ENCODE measurements around the gene ARPC1B. TPM values are rescaled to one million over a fixed set of nuclear protein-coding genes. Genes with fewer than 3 reads are reported as not detected.

Gene ARPC1B
- total RNA-seq, 1 donor from 2014 or later, result 124 TPM

DNA sequence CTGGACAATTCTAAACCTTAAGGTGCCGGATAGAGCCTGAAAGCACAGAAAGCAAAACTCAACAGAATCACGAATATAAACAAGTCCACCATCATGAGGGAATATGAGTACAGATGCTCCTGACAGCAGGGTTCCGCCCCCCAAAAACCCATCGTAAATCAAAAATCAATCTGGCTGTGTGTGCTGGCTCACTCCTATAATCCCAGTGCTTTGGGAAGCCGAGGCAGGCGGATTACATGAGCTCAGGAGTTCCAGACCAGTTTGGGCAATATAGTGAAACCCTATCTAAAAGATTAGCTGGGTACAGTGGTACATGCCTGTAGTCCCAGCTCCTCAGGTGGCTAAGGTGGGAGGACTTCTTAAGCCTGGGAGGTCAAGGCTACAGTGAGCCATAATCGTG is 46.5 kb downstream of the ARPC1B start:
- TF ChIP-seq, protein P1, sequence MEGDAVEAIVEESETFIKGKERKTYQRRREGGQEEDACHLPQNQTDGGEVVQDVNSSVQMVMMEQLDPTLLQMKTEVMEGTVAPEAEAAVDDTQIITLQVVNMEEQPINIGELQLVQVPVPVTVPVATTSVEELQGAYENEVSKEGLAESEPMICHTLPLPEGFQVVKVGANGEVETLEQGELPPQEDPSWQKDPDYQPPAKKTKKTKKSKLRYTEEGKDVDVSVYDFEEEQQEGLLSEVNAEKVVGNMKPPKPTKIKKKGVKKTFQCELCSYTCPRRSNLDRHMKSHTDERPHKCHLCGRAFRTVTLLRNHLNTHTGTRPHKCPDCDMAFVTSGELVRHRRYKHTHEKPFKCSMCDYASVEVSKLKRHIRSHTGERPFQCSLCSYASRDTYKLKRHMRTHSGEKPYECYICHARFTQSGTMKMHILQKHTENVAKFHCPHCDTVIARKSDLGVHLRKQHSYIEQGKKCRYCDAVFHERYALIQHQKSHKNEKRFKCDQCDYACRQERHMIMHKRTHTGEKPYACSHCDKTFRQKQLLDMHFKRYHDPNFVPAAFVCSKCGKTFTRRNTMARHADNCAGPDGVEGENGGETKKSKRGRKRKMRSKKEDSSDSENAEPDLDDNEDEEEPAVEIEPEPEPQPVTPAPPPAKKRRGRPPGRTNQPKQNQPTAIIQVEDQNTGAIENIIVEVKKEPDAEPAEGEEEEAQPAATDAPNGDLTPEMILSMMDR (IDR thresholded peaks at IDR 0.05; ENCODE audit: unreplicated experiment), result no peak
- Mint-ChIP-seq H3K27ac (ENCODE audit: unreplicated experiment) (no peak overlapping the region), H3K4me3 (ENCODE audit: unreplicated experiment) (no peak overlapping the region), H3K9me3 (ENCODE audit: unreplicated experiment) (no peaks in the 10 kb centered on the region), H3K27me3 (ENCODE audit: unreplicated experiment) (peaks cover 6% of the 10 kb centered on the region), H3K36me3 (ENCODE audit: low read depth, unreplicated experiment) (peaks cover 48% of the 10 kb centered on the region), H3K4me1 (ENCODE audit: unreplicated experiment) (no peaks in the 10 kb centered on the region)
- DNase-seq (ENCODE audit: low spot score), result no peak

DNA sequence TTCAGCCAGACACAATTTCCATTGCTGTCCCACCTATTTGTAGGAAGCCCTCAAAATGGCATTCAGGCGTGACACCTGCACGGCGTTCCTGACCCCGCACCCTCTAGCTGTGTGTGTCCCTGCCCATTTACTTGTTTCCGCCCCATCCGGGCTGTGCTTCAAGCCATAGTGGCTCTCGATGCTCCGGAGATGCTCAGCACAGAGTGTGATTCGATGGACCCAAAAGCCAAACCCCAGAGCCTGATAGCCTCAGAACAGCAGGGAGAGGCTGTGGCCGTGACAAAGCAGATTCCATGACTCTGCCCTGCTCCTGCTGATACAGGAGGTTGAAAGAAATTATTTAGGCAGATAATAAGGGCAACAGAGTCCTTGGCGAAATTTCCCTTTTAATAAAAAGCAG is 47.7 kb downstream of the ARPC1B start:
- H3K9me3 Mint-ChIP-seq (ENCODE audit: unreplicated experiment), result no peaks in the 10 kb centered on the region
- H3K27me3 Mint-ChIP-seq (ENCODE audit: unreplicated experiment), result peaks cover 2% of the 10 kb centered on the region
- DNase-seq (ENCODE audit: low spot score), result no peak
- no peak overlapping the region for H3K4me3 Mint-ChIP-seq (ENCODE audit: unreplicated experiment)
- TF ChIP-seq, protein P1 (IDR thresholded peaks at IDR 0.05; ENCODE audit: unreplicated experiment), result no peak
- H3K36me3 Mint-ChIP-seq (ENCODE audit: low read depth, unreplicated experiment), result peaks cover 40% of the 10 kb centered on the region
- no peak overlapping the region for H3K27ac Mint-ChIP-seq (ENCODE audit: unreplicated experiment)
- H3K4me1 Mint-ChIP-seq (ENCODE audit: unreplicated experiment), result no peaks in the 10 kb centered on the region

DNA sequence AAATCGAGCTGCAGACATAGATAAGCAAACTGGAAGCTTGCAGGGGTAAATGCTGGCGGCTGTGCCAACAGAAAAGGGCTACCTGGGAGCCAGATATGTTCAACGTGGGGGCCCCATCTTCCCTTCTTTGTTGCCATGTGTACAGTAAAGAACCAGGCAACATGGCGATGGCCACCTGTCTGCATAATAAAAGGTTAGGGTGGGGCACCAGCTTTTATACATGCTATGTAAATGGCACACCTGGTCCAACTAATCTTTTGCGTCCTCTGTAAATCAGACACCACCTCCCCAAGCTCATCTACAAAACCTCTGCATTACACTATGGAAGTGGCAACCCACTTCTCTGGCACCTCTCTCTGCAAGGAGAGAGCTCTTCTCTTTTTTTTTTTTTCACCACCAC is 48.1 kb downstream of the ARPC1B start:
- TF ChIP-seq, protein P1 (IDR thresholded peaks at IDR 0.05; ENCODE audit: unreplicated experiment), result no peak
- no peak for DNase-seq (ENCODE audit: low spot score)
- Mint-ChIP-seq H3K27ac (ENCODE audit: unreplicated experiment) (no peak overlapping the region), H3K9me3 (ENCODE audit: unreplicated experiment) (no peaks in the 10 kb centered on the region), H3K4me1 (ENCODE audit: unreplicated experiment) (no peaks in the 10 kb centered on the region), H3K27me3 (ENCODE audit: unreplicated experiment) (peaks cover 2% of the 10 kb centered on the region), H3K36me3 (ENCODE audit: low read depth, unreplicated experiment) (peaks cover 35% of the 10 kb centered on the region), H3K4me3 (ENCODE audit: unreplicated experiment) (peak overlapping the region; percentile 54)

DNA sequence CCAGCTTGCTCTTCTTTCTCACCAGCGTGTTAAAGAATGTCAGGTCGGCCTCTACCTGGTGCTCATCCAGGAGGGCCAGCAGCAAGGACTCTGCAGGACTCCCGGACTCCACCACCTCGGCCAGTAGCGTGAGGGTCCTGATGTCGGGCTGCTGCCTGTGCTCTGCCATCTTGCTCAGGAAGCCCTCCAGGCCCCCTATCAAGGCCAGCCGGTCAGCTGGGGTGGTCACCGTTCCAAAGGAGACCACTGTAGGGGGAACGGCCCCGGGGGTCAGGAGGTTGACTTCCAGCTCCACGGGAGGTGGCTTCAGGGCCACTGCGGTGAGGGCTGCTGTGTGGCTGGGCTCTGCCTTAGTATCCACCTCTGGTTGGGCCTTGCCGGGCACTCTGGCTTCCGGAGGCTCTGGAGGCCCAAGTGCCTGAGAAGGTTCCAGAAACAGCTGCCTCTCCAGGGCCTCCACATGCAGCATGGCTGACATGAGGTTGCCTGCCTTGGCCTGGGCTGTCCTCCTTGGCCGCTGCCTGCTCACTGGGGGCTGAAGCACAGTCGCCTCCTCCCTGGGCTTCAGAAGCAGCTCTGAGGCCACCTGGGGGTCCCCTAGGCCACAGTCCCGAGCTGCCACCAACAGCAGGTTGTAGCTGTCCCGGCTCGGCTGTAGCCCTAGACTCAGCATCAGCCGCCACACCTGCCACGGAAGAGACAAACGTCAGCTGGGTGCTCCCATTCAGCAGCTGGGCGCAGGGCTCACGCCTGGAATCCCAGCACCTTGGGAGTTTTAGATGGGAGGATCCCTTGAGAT is 50.6 kb downstream of the ARPC1B start:
- H3K36me3 Mint-ChIP-seq (ENCODE audit: low read depth, unreplicated experiment), result peaks cover 29% of the 10 kb centered on the region
- H3K27ac Mint-ChIP-seq (ENCODE audit: unreplicated experiment), result no peak overlapping the region
- H3K4me3 Mint-ChIP-seq (ENCODE audit: unreplicated experiment), result peak overlapping the region; percentile 69
- H3K9me3 Mint-ChIP-seq (ENCODE audit: unreplicated experiment), result no peaks in the 10 kb centered on the region
- TF ChIP-seq, protein P1 (IDR thresholded peaks at IDR 0.05; ENCODE audit: unreplicated experiment), result no peak
- DNase-seq (ENCODE audit: low spot score), result no peak
- H3K4me1 Mint-ChIP-seq (ENCODE audit: unreplicated experiment), result no peaks in the 10 kb centered on the region
- H3K27me3 Mint-ChIP-seq (ENCODE audit: unreplicated experiment), result peaks cover 3% of the 10 kb centered on the region

DNA sequence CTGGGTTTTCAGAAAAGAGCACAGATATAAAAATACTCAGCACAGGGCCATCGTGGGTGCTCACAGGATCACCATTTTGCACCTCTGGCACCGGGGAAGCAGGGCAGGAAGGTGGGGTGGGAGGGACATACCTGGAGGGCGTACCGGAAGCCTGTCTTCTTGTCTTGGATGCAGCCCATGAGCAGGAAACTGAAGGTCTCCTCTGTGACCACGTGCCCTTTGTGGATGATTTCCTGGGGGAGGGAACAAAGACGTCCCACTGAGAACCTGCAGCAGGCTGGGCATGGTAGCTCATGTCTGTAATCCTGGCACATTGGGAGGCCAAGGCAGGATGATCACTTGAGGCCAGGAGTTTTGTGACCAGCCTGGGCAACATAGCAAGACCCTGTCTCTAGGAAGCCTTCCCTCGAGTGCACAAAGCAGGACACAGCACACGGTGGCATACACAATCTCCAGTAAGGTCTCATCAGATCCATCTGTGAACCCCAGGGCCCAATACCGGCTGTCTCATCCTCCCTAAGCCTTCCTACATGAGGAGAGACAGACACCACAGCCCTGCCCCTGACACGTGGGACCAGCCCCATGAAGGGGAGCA is 54.5 kb downstream of the ARPC1B start:
- H3K4me1 Mint-ChIP-seq (ENCODE audit: unreplicated experiment), result no peaks in the 10 kb centered on the region

More for the DNA sequence above, 54.5 kb downstream of the ARPC1B start:
- H3K4me3 Mint-ChIP-seq (ENCODE audit: unreplicated experiment), result no peak overlapping the region
- no peak overlapping the region for H3K27ac Mint-ChIP-seq (ENCODE audit: unreplicated experiment)
- peaks cover 32% of the 10 kb centered on the region for H3K36me3 Mint-ChIP-seq (ENCODE audit: low read depth, unreplicated experiment)
- no peak for DNase-seq (ENCODE audit: low spot score)
- TF ChIP-seq, protein P1 (IDR thresholded peaks at IDR 0.05; ENCODE audit: unreplicated experiment), result no peak
- H3K27me3 Mint-ChIP-seq (ENCODE audit: unreplicated experiment), result peaks cover 1% of the 10 kb centered on the region
- no peaks in the 10 kb centered on the region for H3K9me3 Mint-ChIP-seq (ENCODE audit: unreplicated experiment)
